Measurements from ENCODE around the gene FAF1. TPM values are rescaled to one million over a fixed set of nuclear protein-coding genes. Genes with fewer than 3 reads are reported as not detected.
"Not testable (repeated sequence)": the region's sequence is repeated elsewhere in the genome, so short reads cannot be mapped to it uniquely, and the experiment has no call there.

Gene FAF1
- total RNA-seq, 1 donor from 2014 or later = 40.5 TPM

- DNase-seq (ENCODE audit: low spot score) = no peak
Measured at GRCh38 chr1:50559421-50559820, 400.6 kb downstream of the FAF1 start.

DNA sequence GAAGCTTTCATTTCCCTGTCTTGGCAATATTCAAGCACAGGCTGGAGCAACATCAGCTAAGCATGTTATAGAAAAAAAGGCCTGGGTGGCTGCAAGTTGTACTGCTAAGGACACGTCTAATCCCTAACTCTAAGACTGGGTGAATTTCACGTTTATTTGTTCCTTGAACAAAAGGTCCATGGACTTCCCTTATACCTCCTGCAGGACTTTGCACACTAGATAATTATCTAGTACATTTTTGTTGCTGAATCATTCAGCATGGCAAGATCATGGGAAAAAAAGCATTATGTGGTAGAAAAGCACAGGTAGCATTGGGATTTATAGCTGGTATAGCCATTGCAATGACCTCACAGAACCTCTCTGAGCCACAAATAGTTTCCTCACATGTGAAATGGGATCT lies 406.1 kb downstream of the FAF1 start:
- no peak for DNase-seq (ENCODE audit: low spot score)

DNA sequence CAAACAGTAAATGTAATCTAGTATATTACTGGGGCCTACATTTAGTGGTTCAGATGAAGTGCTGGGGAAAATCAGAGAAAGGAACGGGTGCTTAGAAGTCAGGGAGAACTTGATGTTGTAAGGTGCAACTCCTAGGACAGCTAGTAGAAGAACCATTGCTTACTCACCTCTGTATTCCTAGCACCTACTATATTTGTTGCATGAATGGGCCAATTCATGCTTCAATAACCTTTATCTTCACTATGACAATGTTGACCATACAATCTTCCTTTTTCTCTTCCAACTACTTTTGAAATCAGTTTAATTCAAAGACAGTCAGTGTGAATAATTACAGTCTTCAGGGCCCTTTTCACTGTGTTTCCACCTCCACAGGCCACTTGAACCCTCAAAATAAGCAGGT lies 411.8 kb downstream of the FAF1 start:
- no peak for DNase-seq (ENCODE audit: low spot score)

GRCh38 chr1:50542362-50542761 lies 417.7 kb downstream of the FAF1 start:
- no peak for DNase-seq (ENCODE audit: low spot score)

- DNase-seq (ENCODE audit: low spot score) = no peak
Measured at GRCh38 chr1:50538476-50538875, 421.6 kb downstream of the FAF1 start.

DNA sequence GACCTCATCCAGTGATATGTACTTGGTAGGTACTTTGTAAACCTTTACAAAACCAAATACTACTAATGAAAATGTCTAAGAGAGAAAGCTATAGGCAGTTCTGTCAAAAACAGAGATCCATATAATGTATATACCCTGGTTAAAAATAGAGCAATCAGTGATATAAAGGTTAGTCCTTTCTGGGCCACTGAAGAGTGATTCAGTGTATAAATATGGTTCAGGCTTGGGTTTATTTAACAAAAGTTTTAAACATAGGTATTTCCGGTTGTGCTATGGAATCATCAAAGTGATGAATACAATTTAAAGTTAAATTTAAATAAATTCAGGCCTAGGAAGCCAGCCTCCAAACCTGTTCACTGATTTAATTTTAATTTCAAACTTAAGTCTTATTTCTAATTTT lies 428.5 kb downstream of the FAF1 start:
- DNase-seq (ENCODE audit: low spot score) = no peak

GRCh38 chr1:50531027-50531426 lies 429.0 kb downstream of the FAF1 start:
- no peak for DNase-seq (ENCODE audit: low spot score)

- DNase-seq (ENCODE audit: low spot score) = peak; percentile 11
Measured at GRCh38 chr1:50529510-50529909, 430.6 kb downstream of the FAF1 start.

DNA sequence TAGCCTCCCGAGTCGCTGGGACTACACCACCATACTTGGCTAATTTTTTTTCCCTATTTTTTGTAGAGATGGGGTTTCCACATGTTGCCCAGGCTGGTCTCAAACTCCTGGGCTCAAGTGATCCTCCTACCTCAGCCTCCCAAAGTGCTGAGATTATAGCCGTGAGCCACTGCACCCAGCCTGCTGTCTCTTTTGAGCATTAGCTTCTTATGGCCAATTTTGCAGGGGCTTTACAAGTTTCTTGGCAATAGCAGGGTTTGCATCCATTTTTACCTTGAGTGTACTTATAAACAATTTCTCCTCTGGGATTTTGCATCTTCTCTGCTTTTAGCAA lies 432.1 kb downstream of the FAF1 start:
- DNase-seq (ENCODE audit: low spot score) = not testable (repeated sequence)

GRCh38 chr1:50527249-50527986 lies 432.6 kb downstream of the FAF1 start:
- no peak for DNase-seq (ENCODE audit: low spot score)

- no peak for DNase-seq (ENCODE audit: low spot score)
Measured at GRCh38 chr1:50526431-50526830, 433.6 kb downstream of the FAF1 start.

GRCh38 chr1:50523548-50523947 lies 436.5 kb downstream of the FAF1 start:
- DNase-seq (ENCODE audit: low spot score) = no peak

DNA sequence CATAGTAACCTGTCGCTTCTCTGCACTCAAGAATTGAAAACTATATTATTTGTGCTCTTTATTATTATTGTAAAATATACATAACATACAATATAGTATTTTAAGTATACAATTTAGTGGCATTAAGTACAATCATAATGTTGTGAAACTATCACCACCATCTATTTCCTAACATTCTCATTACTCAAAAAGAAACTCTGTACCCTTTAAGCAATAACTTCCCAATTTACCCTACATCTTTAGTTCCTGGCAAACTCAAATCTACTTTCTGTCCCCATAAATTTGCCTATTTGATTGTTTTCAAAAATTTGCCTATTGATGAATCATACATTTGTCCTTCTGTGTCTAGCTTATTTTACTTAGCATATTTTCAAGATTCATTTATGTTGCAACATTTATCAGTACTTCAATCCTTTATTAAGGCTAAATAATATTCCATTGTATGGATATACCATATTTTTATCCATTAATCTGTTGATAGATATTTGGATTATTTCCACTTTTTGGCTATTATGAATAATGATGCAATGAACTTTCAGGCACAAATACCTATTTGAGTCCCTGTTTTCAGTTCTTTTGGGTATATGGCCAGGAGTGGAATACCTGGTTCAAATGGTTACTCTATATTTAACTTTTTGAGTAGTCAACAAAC lies 437.2 kb downstream of the FAF1 start:
- no peak for DNase-seq (ENCODE audit: low spot score)

DNA sequence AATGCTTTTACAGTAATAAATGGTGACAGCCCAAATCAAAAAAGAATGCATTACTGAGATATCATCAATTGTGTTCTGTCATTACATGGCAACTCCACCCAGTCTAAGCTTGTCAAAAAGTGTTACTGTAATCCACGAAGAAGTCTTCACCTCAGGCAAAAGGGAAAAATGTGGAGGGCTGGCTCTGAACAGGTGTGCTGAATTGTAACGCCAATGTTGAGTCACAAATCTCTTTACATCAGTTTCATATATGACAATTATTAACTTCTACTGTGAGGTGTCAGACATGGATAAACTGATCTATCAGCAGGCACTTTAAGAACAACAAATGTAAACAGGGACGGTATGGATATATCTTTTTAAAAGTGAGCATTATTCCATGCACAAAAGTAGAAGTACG lies 438.4 kb downstream of the FAF1 start:
- DNase-seq (ENCODE audit: low spot score) = no peak

DNA sequence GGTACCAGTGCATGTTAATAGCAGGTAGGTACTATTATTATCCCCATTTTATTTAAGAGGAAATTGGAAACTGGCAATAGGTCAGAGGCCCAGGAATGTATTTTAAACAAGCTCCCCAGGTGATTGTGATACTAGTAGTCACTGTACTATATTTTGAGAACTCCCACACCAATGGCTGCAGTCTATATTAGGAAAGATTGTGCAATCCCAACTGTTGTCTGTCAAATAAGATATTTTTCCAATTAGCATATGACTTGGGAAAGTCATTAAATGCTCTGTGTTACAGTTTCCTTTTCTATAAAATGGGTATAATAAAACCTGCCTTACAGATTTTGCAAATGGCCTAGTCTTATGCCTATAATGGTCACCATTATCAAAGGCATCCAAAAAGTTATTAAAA lies 442.6 kb downstream of the FAF1 start:
- no peak for DNase-seq (ENCODE audit: low spot score)

- no peak for DNase-seq (ENCODE audit: low spot score)
Measured at GRCh38 chr1:50516056-50516455, 444.0 kb downstream of the FAF1 start.

DNA sequence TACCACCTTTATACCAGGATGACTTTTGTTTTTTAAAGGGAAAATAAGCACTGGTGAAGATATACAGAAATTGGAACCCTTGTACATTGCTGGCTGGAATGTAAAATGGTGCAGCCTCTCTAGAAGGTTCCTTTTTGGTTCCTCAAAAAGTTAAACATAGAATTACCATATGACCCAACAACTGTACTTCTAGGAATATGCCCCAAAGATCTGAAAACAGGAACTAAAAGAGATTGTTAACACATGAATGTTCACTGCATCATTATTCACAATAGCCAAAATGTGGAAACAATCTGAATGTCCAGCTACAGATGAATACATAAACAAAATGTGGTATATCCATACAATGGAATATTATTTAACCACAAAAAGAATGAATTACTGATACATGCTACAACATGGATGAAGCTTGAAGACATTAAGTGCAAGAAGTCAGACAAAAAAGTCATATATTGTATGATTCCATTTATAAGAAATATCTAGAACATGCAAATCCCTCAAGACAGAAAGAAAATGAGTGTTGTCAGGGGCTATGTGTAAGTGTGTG lies 452.0 kb downstream of the FAF1 start:
- DNase-seq (ENCODE audit: low spot score) = no peak

- no peak for DNase-seq (ENCODE audit: low spot score)
Measured at GRCh38 chr1:50505427-50505826, 454.6 kb downstream of the FAF1 start.

DNA sequence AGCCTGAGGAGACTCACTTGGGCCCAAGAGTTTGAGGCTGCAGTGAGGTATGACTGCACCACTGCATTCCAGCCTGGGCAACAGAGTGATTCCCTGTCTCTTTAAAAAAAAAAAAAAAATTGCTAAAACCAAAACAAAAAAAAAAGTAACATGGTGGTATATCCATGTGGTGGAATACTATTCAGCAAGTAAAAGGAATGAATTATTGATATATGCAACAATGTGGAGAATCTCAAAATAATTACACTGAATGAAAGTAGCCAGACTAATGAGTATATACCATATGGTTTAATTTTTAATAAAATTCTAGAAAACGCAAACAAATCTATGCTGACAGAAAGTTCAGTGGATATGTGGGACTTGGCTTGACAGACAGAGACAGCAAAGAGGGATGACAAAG lies 456.6 kb downstream of the FAF1 start:
- DNase-seq (ENCODE audit: low spot score) = no peak

DNA sequence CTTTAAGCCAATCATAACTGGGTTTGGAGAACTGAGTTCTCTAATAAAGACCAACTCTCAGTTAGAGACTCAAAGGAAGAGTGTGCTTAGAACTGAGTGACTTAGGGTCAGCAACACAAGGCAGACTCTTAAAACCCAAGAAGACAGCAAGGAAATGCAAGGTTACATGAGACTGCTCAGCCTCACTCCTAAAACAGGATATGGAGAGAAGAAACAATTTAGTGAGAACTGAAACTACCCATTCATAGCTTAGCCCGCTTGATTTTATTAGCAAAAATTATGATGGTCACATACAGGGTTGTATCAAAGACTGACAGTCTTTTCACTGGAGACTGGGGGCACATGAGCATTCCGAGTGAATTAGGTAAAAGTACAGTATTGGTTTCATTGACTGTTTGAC lies 457.9 kb downstream of the FAF1 start:
- no peak for DNase-seq (ENCODE audit: low spot score)

DNA sequence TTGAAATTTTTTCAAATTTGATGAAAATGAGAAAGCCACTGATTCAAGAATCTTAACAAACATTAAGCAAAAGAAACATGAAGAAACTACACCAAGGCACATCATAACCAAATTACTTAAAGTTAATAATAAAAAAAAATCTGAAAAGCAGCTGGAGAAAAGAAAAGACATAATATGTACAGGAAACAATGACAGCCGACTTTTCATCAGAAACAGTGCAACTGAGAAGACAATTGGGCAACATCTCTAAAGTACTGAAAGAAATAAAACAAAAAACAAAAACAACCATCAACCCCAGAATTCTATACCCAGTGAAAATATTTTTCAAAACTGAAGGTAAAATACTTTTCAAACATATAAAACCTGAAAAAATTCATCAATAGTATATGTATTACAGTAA lies 463.1 kb downstream of the FAF1 start:
- no peak for DNase-seq (ENCODE audit: low spot score)

DNA sequence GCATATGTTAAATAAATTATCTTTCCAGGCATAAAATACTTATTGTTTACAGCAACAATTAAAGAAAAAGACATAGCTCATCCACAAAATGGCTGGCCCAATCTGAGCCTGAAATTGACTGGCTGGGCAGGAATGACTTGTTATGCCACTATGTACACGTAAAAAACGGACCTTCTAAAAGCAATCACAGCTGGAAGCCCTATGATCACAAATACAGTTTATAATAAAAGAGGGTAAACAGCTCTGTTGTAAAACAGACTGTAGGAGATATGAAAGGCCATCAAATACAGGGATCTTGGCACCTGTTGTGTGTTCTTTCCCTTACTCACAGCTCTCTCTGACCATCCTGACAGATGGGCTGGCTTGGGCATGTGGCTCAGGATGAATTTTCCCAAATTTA lies 466.4 kb downstream of the FAF1 start:
- DNase-seq (ENCODE audit: low spot score) = no peak

DNA sequence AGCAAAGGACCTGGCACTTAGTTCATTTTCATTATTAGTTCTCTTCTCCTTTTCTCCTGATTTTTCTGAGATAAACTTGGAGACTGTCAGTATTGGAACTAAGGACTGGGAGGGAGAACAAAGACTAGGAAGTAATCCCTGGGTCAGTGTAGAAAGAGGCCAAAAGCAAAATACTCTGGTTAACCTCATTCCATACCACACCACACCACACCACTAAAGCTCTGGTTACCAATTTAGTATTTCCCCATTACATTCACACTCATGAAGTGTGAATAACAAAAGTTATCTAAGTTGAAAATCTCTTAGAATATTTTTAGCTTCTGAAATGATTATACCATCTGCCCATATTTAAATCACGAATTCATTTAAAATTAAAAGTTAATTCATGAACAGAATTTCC lies 467.9 kb downstream of the FAF1 start:
- no peak for DNase-seq (ENCODE audit: low spot score)

DNA sequence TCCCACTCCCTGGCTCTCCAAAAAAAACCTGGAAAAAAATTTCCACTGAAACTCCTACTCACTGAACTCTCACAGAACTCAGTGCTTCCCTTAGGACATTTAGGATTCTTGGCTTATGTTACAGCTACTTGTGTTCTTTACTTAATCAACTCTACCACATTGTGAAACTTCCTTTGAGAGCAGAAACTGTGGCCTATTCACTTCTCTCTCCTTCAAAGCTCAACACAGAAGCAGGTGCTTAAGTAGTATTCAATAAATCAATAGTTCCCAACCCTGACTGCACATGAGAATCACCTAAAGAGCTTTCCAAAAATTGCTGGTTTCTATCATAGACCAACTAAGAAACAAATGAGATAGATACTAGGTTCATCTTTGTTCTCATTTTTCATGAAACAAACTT lies 468.9 kb downstream of the FAF1 start:
- no peak for DNase-seq (ENCODE audit: low spot score)
